Measurements from ENCODE around the gene ADGB. TPM values are rescaled to one million over a fixed set of nuclear protein-coding genes. Genes with fewer than 3 reads are reported as not detected.
A peak's percentile ranks its signal among the peaks of the same experiment; 100 is the strongest.

Gene ADGB
- total and polyA plus RNA-seq, 9 of the 15 experiments (the other 6 are each of a cell fraction or from before 2014, with no cell fraction given), result not detected

GRCh38 chr6:146857980-146858347, 259.2 kb downstream of the ADGB start:
- peak overlapping the region; percentile 74 to 85; a peak in 3 of 4 replicates for H3K9ac ChIP-seq (ENCODE audit: insufficient read depth in 1 of 2, low read depth in 2 of 2, low read length in 2 of 2)
- no peaks in the 10 kb centered on the region for H4K20me1 ChIP-seq (replicated peaks; ENCODE audit: control insufficient read depth, insufficient read depth, low read length)
- no peaks in the 10 kb centered on the region for H3K27me3 ChIP-seq (ENCODE audit: control insufficient read depth in 2 of 2, insufficient read depth in 2 of 2, low read length in 2 of 2)
- 0% methylated on average over 5 of the region's 5 CpGs for WGBS (ENCODE audit: insufficient coverage, low coverage, missing lambda C conversion rate)
- no peaks in the 10 kb centered on the region; the same call in 1 of the 2 replicates for H3K9me3 ChIP-seq (replicated peaks; ENCODE audit: control insufficient read depth, insufficient read depth, low read depth, low read length)
- H2AFZ ChIP-seq (ENCODE audit: low read depth, low read length), result peak overlapping the region; percentile 72
- H3K27ac ChIP-seq (ENCODE audit: extremely low read depth, low read depth, low read length), result peak overlapping the region; percentile 71
- peaks cover 36% of the 10 kb centered on the region for H3K36me3 ChIP-seq (ENCODE audit: control insufficient read depth, insufficient read depth, low read length)
- H3K9me1 ChIP-seq (ENCODE audit: control insufficient read depth, insufficient read depth, low read length), result no peaks in the 10 kb centered on the region
- intact Hi-C loops (cut with micrococcal nuclease), result loop anchor here (1.0 to 5.0 kb wide), 8 partner anchors 18 to 427 kb away; no protein-coding TSS in a partner anchor
- peaks cover 56% of the 10 kb centered on the region for H3K79me2 ChIP-seq (ENCODE audit: control insufficient read depth, insufficient read depth, low read length)
- BruUV-seq (replicated peaks), result no TSS peak
- ATAC-seq (peak; percentile 63), FAIRE-seq (peak; percentile 67), DNase-seq (ENCODE audit: extremely low read depth in 1 of 4, low spot score in 3 of 4) (peak; percentile 34 to 65 (median 45))
- ChIA-PET POLR2A (interaction anchor here (0.9 kb wide), 1 partner anchor 363 kb away, joined by 3 read pairs; no protein-coding TSS in a partner anchor), CTCF (ENCODE audit: low intra/inter-chr PET ratio) (interaction anchor here (0.7 to 1.5 kb wide), 4 partner anchors 35 to 427 kb away, joined by 3 to 4 read pairs (median 4); no protein-coding TSS in a partner anchor)
- peak overlapping the region; percentile 54 for H3K4me3 ChIP-seq
- in situ Hi-C loops (cut with MboI), result no loop called here
- H3K4me2 ChIP-seq (ENCODE audit: insufficient read depth, low read length), result peak overlapping the region; percentile 96
- peaks cover 9 to 28% of the 10 kb centered on the region in 2 experiments for H3K4me1 ChIP-seq (replicated peaks in 1 of 2; ENCODE audit: control insufficient read depth in 2 of 2, insufficient read depth in 2 of 2, low read length in 2 of 2)
- TF ChIP-seq RBM22 (IDR thresholded peaks at IDR 0.05; ENCODE audit: low read depth, low read length, poor library complexity, severe bottlenecking) (no peak), ZNF354B (CRISPR knock-in tag; IDR thresholded peaks at IDR 0.05) (no peak), ZC3H4 (CRISPR knock-in tag; IDR thresholded peaks at IDR 0.05; ENCODE audit: borderline replicate concordance) (no peak), ELF1 (tag; IDR thresholded peaks at IDR 0.05) (0 out of 2 replicates have a peak, but pooled peaks have one; percentile 9), PCBP2 (IDR thresholded peaks at IDR 0.05; ENCODE audit: low read depth, low read length, poor library complexity, severe bottlenecking) (no peak), OTX1 (CRISPR knock-in tag; IDR thresholded peaks at IDR 0.05) (peak; percentile 5; the same call in 1 of the 2 replicates), RAD51 (IDR thresholded peaks at IDR 0.05; ENCODE audit: borderline replicate concordance, low read depth) (peak; percentile 12; the same call in 1 of the 2 replicates), SUPT5H (IDR thresholded peaks at IDR 0.05) (peak; percentile 65; the same call in 1 of the 2 replicates), HBP1 (CRISPR knock-in tag; IDR thresholded peaks at IDR 0.05) (0 out of 2 replicates have a peak, but pooled peaks have one; percentile 45), HDGF (IDR thresholded peaks at IDR 0.05) (peak; percentile 32; the same call in 1 of the 2 replicates), TRIM24 (IDR thresholded peaks at IDR 0.05) (no peak), DNMT1 (IDR thresholded peaks at IDR 0.05) (no peak), NUFIP1 (IDR thresholded peaks at IDR 0.05; ENCODE audit: partially characterized antibody) (peak; percentile 32), CREB3L1 (IDR thresholded peaks at IDR 0.05; ENCODE audit: borderline replicate concordance, low read depth) (no peak), CREB3 (tag; conservative IDR thresholded peaks at IDR 0.05; ENCODE audit: low read depth) (0 out of 2 replicates have a peak, but pooled peaks have one; percentile 19), NR3C1 (CRISPR knock-in tag; IDR thresholded peaks at IDR 0.05) (no peak), ZNF431 (CRISPR knock-in tag; IDR thresholded peaks at IDR 0.05) (no peak), NFRKB (IDR thresholded peaks at IDR 0.05; ENCODE audit: low read depth) (peak; percentile 50; the same call in 1 of the 2 replicates), POLR2H (tag; IDR thresholded peaks at IDR 0.05; ENCODE audit: low read depth) (peak; percentile 6; the same call in 1 of the 2 replicates), WHSC1 (IDR thresholded peaks at IDR 0.05; ENCODE audit: low read length) (no peak), U2AF1 (optimal IDR thresholded peaks at IDR 0.05; ENCODE audit: low read depth, low read length) (no peak)
